SK-N-MC (cell line): ENCODE data around the gene CUX1.

Experiments
- EZH2 ChIP-seq: fragments of 200-600 bp; sonication (generic); IDR thresholded peaks from one replicate; pipeline ENCODE4 v1.6.1; 2017; ENCODE audit warnings: antibody characterized with exemption
- FOXP2 ChIP-seq: optimal IDR thresholded peaks from 2 replicates; pipeline ENCODE3; 2011; ENCODE audit warnings: mild to moderate bottlenecking, moderate library complexity; ENCODE audit not compliant: insufficient read depth; ENCODE audit errors: extremely low read length, control extremely low read depth
- POLR2AphosphoS5 ChIP-seq: IDR thresholded peaks from 2 replicates; pipeline ENCODE4 v1.6.1; 2012; ENCODE audit warnings: mild to moderate bottlenecking, low read depth, low read length, borderline replicate concordance

DNA sequence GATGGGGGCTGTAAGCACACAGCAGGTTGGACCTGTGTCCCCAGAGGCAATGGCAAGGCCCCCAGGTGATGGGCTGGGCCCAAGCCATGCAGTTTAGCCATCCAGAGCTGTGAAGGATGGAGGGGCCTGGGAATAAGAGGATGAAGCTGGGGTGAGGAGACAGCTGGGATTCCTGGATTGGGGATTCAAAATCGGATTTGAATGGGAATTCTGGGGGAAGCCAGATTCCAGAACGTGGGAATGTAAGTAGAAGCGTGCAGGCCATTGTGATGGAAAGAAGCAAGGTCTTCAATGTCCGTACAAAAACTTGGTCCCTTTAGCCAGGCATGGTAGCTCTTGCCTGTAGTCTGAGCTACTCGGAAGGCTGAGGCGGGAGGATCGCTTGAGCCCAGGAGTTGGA lies 479.1 kb downstream of the CUX1 start:
- TF ChIP-seq POLR2AphosphoS5 (no peak), FOXP2 (no peak), EZH2 (no peak)
